GM06990 (cell line): ENCODE results near the gene HBZ.
"Not testable (repeated sequence)": the region's sequence is repeated elsewhere in the genome, so short reads cannot be mapped to it uniquely, and the experiment has no call there.

Source experiments
- DNase-seq: peaks from one replicate; pipeline ENCODE4 v3.0.0-alpha.2; 2011; ENCODE audit not compliant: insufficient read length; ENCODE audit errors: extremely low read depth
- H3K27me3 ChIP-seq: replicated peaks from 2 replicates; pipeline ENCODE4 v1.6.0; 2011; ENCODE audit warnings: low read length; ENCODE audit not compliant: control insufficient read depth, insufficient read depth
- H3K36me3 ChIP-seq: 2 replicates; pipeline ENCODE4 v1.5.1; 2011; ENCODE audit warnings: low read length; ENCODE audit not compliant: control insufficient read depth, insufficient read depth
- H3K4me3 ChIP-seq: replicated peaks from 2 replicates; pipeline ENCODE4 v1.5.1; 2011; ENCODE audit warnings: low read depth, mild to moderate bottlenecking, control low read depth, low read length
- TF ChIP-seq, protein P1 (sequence below): IDR thresholded peaks from 2 replicates; pipeline ENCODE4 v1.5.1; 2011; ENCODE audit warnings: low read length, control low read depth, mild to moderate bottlenecking, inconsistent platforms; ENCODE audit not compliant: insufficient read depth, poor library complexity, severe bottlenecking

HBZ gene

DNA sequence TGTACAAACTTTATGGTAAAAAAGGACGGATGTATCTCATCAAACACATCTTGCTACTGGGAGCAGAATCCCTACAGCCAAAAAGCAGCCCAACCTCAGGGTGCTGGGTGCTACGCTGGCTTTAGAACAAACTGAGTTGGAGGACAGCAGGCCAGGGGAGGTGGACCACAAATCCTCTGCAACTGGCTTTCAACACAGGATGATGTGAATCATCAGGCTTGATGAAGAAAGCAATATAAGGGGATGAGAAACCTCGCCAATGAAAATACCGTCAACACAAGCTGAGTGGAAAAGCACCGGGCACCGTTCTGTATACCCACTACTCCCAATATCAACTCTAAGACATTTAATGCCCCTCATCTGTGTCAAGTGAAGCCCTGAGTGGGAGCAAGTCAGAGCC, 42.1 kb downstream of the HBZ start:
- Histone ChIP-seq H3K27me3 (no peaks in the 10 kb centered on the region), H3K4me3 (no peak overlapping the region), H3K36me3 (peaks cover 32% of the 10 kb centered on the region)
- DNase-seq: no peak
- TF ChIP-seq, protein P1, sequence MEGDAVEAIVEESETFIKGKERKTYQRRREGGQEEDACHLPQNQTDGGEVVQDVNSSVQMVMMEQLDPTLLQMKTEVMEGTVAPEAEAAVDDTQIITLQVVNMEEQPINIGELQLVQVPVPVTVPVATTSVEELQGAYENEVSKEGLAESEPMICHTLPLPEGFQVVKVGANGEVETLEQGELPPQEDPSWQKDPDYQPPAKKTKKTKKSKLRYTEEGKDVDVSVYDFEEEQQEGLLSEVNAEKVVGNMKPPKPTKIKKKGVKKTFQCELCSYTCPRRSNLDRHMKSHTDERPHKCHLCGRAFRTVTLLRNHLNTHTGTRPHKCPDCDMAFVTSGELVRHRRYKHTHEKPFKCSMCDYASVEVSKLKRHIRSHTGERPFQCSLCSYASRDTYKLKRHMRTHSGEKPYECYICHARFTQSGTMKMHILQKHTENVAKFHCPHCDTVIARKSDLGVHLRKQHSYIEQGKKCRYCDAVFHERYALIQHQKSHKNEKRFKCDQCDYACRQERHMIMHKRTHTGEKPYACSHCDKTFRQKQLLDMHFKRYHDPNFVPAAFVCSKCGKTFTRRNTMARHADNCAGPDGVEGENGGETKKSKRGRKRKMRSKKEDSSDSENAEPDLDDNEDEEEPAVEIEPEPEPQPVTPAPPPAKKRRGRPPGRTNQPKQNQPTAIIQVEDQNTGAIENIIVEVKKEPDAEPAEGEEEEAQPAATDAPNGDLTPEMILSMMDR: no peak

DNA sequence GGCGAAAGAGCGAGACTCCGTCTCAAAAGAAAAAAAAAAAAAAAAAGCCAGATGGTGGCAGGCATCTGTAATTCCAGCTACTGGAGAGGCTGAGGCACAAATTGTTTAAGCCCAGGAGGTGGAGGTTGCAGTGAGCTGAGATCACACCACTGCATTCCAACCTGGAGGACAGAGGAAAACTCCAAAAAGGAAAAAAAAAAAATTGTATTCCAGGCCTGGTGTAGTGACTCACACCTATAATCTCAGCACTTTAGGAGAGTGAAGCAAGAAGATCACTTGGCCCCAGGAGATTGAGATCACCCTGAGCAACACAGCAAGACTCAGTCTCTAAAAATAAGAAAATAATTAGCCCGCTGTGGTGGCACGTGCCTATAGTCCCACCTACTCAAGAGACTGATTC, 47.9 kb downstream of the HBZ start:
- Histone ChIP-seq H3K36me3 (peaks cover 22% of the 10 kb centered on the region), H3K4me3 (no peak overlapping the region), H3K27me3 (no peaks in the 10 kb centered on the region)
- TF ChIP-seq, protein P1: no peak
- no peak for DNase-seq

DNA sequence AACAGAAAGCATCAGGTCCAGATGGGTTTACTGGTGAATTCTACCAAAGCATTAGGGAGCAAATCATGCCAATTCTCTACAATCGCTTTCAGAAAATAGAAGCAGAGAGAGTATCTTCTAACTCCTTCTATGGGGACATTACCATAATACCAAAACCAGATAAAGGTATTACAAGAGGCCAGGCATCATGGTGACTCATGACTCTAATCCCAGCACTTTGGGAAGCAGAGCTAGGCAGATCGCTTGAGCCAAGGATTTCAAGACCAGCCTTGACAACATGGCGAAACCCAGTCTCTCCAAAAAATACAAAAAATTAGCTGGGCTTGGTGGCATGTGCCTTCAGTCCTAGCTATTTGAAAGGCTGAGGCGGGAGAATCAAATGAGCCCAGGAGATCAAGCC, 50.8 kb downstream of the HBZ start:
- TF ChIP-seq, protein P1: no peak
- no peak for DNase-seq
- H3K27me3 ChIP-seq: no peaks in the 10 kb centered on the region
- H3K36me3 ChIP-seq: peaks cover 21% of the 10 kb centered on the region
- no peak overlapping the region for H3K4me3 ChIP-seq

DNA sequence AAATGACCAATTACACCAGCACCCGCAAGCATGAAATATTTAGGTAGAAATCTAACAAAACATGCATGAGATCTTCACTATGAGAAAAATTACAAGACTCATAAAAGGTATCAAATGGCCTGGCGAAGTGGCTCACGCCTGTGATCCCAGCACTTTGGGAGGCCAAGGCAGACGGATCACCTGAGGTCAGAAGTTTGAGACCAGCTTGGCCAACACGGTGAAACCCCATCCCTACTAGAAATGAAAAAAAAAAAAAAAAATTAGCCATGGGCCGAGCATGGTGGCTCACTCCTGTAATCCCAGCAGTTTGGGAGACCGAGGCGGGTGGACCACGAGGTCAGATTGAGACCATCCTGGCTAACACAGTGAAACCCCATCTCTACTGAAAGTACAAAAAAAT, 51.6 kb downstream of the HBZ start:
- not testable (repeated sequence) for H3K4me3 ChIP-seq, DNase-seq, H3K27me3 ChIP-seq
- peaks cover 19% of the 10 kb centered on the region for H3K36me3 ChIP-seq
